GM06990 (cell line): ENCODE results near the gene GRK1.

Source experiments
- DNase-seq: peaks from one replicate; pipeline ENCODE4 v3.0.0-alpha.2; 2011; ENCODE audit not compliant: insufficient read length; ENCODE audit errors: extremely low read depth
- H3K27me3 ChIP-seq: replicated peaks from 2 replicates; pipeline ENCODE4 v1.6.0; 2011; ENCODE audit warnings: low read length; ENCODE audit not compliant: control insufficient read depth, insufficient read depth
- H3K36me3 ChIP-seq: 2 replicates; pipeline ENCODE4 v1.5.1; 2011; ENCODE audit warnings: low read length; ENCODE audit not compliant: control insufficient read depth, insufficient read depth
- H3K4me3 ChIP-seq: replicated peaks from 2 replicates; pipeline ENCODE4 v1.5.1; 2011; ENCODE audit warnings: low read depth, mild to moderate bottlenecking, control low read depth, low read length
- TF ChIP-seq, protein P1 (sequence below): IDR thresholded peaks from 2 replicates; pipeline ENCODE4 v1.5.1; 2011; ENCODE audit warnings: low read length, control low read depth, mild to moderate bottlenecking, inconsistent platforms; ENCODE audit not compliant: insufficient read depth, poor library complexity, severe bottlenecking

Gene GRK1

DNA sequence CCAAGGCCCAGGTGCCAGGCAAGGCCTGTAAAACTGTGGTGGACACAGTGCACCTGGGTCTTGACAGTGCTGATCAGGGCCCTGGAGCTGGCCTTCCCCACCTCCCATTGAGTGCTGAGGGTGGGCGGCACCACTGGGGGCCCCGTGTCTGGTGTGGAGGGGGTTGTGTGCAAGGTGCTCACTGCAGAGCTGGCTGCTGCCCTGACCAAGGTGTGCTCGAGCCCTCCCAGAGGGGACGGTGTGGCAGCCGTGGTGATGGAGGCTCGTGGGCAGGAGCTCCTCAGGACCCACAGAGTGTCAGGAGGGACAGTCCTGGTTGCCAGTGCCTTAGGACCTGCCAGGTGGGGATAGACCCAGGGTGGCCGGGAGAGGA lies 32.0 kb upstream of the GRK1 start:
- no peaks in the 10 kb centered on the region for H3K27me3 ChIP-seq
- no peak for DNase-seq
- no peak overlapping the region for H3K4me3 ChIP-seq
- peaks cover 54% of the 10 kb centered on the region for H3K36me3 ChIP-seq
- TF ChIP-seq, protein P1, sequence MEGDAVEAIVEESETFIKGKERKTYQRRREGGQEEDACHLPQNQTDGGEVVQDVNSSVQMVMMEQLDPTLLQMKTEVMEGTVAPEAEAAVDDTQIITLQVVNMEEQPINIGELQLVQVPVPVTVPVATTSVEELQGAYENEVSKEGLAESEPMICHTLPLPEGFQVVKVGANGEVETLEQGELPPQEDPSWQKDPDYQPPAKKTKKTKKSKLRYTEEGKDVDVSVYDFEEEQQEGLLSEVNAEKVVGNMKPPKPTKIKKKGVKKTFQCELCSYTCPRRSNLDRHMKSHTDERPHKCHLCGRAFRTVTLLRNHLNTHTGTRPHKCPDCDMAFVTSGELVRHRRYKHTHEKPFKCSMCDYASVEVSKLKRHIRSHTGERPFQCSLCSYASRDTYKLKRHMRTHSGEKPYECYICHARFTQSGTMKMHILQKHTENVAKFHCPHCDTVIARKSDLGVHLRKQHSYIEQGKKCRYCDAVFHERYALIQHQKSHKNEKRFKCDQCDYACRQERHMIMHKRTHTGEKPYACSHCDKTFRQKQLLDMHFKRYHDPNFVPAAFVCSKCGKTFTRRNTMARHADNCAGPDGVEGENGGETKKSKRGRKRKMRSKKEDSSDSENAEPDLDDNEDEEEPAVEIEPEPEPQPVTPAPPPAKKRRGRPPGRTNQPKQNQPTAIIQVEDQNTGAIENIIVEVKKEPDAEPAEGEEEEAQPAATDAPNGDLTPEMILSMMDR: no peak

DNA sequence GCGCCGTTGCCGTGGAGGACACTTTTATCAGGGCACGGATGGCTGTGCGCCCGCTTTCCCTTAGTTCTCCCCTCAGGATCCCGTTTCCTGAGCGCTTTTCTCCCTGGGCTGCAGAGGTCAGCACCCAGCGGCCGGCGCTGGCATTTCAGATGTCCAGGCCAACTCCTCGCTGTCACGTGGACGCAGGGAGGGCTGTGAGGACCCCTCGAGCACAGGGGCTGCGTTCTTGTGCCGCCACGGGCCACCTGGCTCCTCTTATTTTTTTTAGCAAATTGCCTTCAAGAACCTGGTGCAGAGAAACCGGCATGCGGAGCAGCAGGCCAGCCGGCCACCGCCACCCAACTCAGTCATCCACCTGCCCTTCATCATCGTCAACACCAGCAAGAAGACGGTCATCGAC lies 31.3 kb upstream of the GRK1 start:
- Histone ChIP-seq H3K4me3 (no peak overlapping the region), H3K27me3 (no peaks in the 10 kb centered on the region), H3K36me3 (peaks cover 51% of the 10 kb centered on the region)
- DNase-seq: no peak
- TF ChIP-seq, protein P1: no peak

DNA sequence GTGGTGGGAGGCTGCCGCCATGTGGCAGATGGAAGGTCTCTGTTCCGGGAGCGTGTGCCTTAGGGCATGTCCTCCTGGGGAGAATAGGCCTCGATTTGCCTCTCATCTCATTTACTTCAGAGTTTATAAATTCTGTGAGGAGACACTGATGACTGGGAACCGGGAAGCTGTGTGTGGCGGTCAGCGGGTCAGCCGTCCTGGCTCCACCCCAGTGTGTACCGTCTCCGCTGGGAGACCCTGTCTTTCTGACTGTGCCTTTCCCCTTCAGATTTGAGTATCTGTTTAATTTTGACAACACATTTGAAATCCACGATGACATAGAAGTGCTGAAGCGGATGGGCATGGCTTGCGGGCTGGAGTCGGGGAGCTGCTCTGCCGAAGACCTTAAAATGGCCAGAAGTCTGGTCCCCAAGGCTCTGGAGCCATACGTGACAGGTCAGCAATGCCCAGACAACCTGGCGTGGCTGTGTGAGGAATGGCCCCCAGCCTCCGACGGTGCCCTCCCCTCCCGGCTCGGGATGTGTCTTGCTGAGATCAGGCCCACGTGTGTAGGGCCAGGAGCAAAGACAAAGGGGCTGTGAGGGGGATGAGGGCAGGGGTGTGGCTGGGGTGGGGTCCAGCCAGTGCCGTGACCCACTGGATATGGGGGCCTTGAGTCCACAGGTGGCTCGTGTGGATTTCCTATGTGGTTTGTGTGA lies 30.6 kb upstream of the GRK1 start:
- peaks cover 50% of the 10 kb centered on the region for H3K36me3 ChIP-seq

DNA sequence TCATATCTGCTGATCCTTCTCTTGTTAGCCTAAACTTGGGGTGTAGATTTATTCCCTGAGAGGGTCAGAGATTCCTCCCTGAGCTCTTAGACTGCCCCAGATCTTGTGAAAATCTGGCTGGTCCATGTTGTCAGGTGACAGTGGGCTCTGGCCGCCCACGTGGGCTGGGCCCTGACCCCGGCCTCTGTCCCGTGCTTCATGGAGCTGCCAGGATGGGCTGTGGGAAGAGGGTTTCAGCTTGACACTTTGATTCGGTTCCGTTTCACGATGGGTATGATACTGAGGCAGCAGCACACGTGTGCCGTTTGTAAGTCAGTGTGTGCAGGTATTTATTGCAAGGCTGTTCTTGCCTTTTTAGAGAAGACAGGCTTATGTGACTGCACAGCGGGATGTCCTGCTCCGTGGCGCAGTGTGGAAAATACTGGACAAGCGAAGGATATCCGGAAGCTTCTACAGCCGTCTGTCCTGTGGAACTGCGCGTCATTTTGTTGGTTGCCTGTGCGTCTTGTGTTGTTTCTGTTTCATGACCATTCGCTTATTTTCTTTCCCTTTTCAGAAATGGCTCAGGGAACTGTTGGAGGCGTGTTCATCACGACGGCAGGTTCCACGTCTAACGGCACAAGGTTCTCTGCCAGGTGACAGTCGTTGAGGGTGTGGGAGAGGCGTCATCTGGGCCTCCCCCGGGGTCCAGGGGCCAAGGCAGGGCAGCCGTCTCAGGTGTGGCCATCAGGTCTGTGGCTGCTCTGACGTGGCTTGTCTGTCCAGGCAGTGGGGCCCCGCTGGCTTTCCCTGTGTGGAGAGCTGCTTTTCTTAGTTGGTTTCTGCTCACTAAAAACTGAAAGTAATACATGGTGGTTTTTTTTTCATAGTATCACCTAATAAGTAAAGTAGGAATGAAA lies 29.5 kb upstream of the GRK1 start:
- Histone ChIP-seq H3K4me3 (no peak overlapping the region), H3K36me3 (peaks cover 46% of the 10 kb centered on the region), H3K27me3 (no peaks in the 10 kb centered on the region)
- TF ChIP-seq, protein P1: no peak
- DNase-seq: no peak

More for the DNA sequence above, 30.6 kb upstream of the GRK1 start:
- TF ChIP-seq, protein P1: no peak
- Histone ChIP-seq H3K4me3 (no peak overlapping the region), H3K27me3 (no peaks in the 10 kb centered on the region)
- no peak for DNase-seq

DNA sequence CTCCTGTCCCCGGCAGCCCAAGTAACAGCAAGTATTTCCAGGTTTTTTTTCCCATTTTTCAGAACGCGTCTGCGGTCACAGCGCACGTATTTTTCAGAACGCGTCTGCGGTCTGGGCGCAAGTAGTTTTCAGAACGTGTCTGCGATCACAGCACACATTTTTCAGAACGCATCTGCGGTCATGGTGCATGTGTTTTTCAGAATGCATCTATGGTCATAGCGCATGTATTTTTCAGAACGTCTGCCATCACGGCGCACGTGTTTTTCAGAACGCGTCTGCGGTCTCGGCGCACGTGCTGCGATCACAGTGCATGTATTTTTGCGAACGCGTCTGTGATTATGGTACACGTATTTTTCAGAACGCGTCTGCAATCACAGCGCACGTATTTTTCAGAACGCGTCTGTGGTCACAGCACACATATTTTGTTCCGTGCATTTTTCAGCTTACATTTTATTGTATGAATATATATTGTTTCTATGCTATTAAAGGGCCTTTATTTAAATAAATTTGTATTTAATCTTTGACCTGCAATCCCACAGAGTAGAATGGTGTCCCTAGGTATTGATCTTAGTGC lies 28.8 kb upstream of the GRK1 start:
- Histone ChIP-seq H3K27me3 (no peaks in the 10 kb centered on the region), H3K4me3 (no peak overlapping the region), H3K36me3 (peaks cover 44% of the 10 kb centered on the region)
- TF ChIP-seq, protein P1: no peak
- DNase-seq: no peak
